Midbrain (tissue), 1 donor: ENCODE results near the gene CITED1.

Source experiments
- DNase-seq: peaks from one replicate; lab custom pipeline; 2025; lab: John Stamatoyannopoulos, UW

The CITED1 gene

GRCh38 chrX:72270316-72270866 is 35.3 kb downstream of the CITED1 start:
- DNase-seq, result no peak

GRCh38 chrX:72269671-72270251 is 36.0 kb downstream of the CITED1 start:
- DNase-seq, result no peak

- no peak for DNase-seq
Observed at GRCh38 chrX:72268597-72269365, 36.9 kb downstream of the CITED1 start.

GRCh38 chrX:72265263-72265662 is 40.5 kb downstream of the CITED1 start:
- no peak for DNase-seq

- no peak for DNase-seq
Observed at GRCh38 chrX:72262077-72262476, 43.6 kb downstream of the CITED1 start.

- no peak for DNase-seq
Observed at GRCh38 chrX:72260448-72260847, 45.3 kb downstream of the CITED1 start.

GRCh38 chrX:72258174-72258573 is 47.5 kb downstream of the CITED1 start:
- no peak for DNase-seq

- no peak for DNase-seq
Observed at GRCh38 chrX:72255864-72256263, 49.9 kb downstream of the CITED1 start.

- no peak for DNase-seq
Observed at GRCh38 chrX:72255445-72255844, 50.3 kb downstream of the CITED1 start.

GRCh38 chrX:72254816-72255215 is 50.9 kb downstream of the CITED1 start:
- no peak for DNase-seq

GRCh38 chrX:72253686-72254085 is 52.0 kb downstream of the CITED1 start:
- no peak for DNase-seq
